Raji (cell line): ENCODE results near the gene VSX1.

Experiments
- POLR2A ChIP-seq: IDR thresholded peaks from 2 replicates; pipeline ENCODE4 v1.6.1; 2011; ENCODE audit warnings: low read depth, low read length, control low read depth; ENCODE audit not compliant: insufficient read depth

Gene VSX1

GRCh38 chr20:25044660-25045342 lies 37.1 kb downstream of the VSX1 start:
- no peak for TF ChIP-seq POLR2A

- TF ChIP-seq POLR2A, result no peak
Measured at GRCh38 chr20:25044261-25044560, 37.7 kb downstream of the VSX1 start.

GRCh38 chr20:25043499-25044260 lies 38.3 kb downstream of the VSX1 start:
- TF ChIP-seq POLR2A, result no peak

- peak; percentile 56 for TF ChIP-seq POLR2A
Measured at GRCh38 chr20:25042531-25043498, 39.1 kb downstream of the VSX1 start.

GRCh38 chr20:25041813-25042530 lies 40.0 kb downstream of the VSX1 start:
- no peak for TF ChIP-seq POLR2A

GRCh38 chr20:25040438-25040831 lies 41.5 kb downstream of the VSX1 start:
- TF ChIP-seq POLR2A, result no peak

- no peak for TF ChIP-seq POLR2A
Measured at GRCh38 chr20:25039697-25040437, 42.1 kb downstream of the VSX1 start.

GRCh38 chr20:25038591-25039015 lies 43.3 kb downstream of the VSX1 start:
- no peak for TF ChIP-seq POLR2A

- TF ChIP-seq POLR2A, result no peak
Measured at GRCh38 chr20:25038103-25038410, 43.9 kb downstream of the VSX1 start.

GRCh38 chr20:25037288-25038102 lies 44.4 kb downstream of the VSX1 start:
- peak; percentile 18; the same call in 1 of the 2 replicates for TF ChIP-seq POLR2A

- TF ChIP-seq POLR2A, result no peak
Measured at GRCh38 chr20:25036331-25036936, 45.5 kb downstream of the VSX1 start.

GRCh38 chr20:25035921-25036320 lies 46.0 kb downstream of the VSX1 start:
- TF ChIP-seq POLR2A, result peak; percentile 18; the same call in 1 of the 2 replicates

GRCh38 chr20:25033924-25034300 lies 48.0 kb downstream of the VSX1 start:
- no peak for TF ChIP-seq POLR2A
